ENCODE measurements around the gene INS. TPM values are rescaled to one million over a fixed set of nuclear protein-coding genes. Genes with fewer than 3 reads are reported as not detected.

Gene INS
- total and polyA plus RNA-seq, 2 of the 8 experiments (the other 6 are each of a cell fraction or from before 2014, with no cell fraction given), result not detected

DNA sequence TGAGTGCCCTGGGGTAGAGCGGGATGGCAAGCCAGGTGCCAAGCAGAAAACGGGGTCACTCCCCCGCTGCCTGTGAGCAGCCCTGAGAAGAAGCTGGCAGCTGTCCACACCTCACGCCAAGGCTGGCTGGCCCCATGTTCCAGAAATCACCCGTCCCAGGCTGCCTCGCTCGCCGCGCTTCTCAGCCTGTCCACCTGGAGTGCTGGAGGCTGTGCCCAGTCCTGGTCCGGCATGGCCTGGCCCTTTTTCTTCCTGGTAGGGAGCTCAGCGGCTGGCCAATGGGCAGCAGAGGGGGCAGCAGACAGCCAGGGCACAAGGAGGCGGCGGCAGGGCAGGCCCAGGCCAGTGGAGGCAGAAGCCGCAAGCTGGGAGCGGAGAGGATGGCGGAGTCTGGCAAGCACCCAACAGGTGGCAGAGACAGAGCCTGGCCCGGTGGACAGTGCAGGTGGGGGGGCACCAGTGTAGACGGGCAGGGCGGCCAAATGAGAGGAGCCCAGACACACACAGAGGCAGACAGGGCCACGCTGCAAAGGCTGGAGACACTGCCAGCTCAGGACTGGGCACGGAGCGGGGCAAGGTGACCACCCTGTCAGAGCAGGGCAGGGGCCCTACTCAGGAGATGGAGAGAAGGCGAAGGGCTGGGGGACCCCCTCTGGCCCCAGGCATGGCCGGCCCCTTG is 47.8 kb upstream of the INS start (continued):
- TF ChIP-seq NANOG (IDR thresholded peaks at IDR 0.05; ENCODE audit: insufficient read depth, low read depth, low read length, poor library complexity, severe bottlenecking) (no peak), CREB1 (IDR thresholded peaks at IDR 0.05) (no peak), TEAD4 (IDR thresholded peaks at IDR 0.05; ENCODE audit: low read depth, low read length) (no peak), EP300 (IDR thresholded peaks at IDR 0.05; ENCODE audit: borderline replicate concordance in 1 of 2, low read depth in 2 of 2, low read length in 2 of 2) (no peak), CHD1 (IDR thresholded peaks at IDR 0.05; ENCODE audit: low read depth, low read length) (no peak), RFX5 (IDR thresholded peaks at IDR 0.05; ENCODE audit: borderline replicate concordance, low read depth, low read length) (no peak), RAD21 (IDR thresholded peaks at IDR 0.05 in 1 of 2, conservative IDR thresholded peaks at IDR 0.05 in 1 of 2; ENCODE audit: low read depth in 2 of 2, low read length in 2 of 2) (peak; percentile 45 to 52)

All from H1 (cell line).